DMS53 treated with DMSO at 0.1 percent for 48 hours (cell line): ENCODE results near the gene DESI2.
A peak's percentile ranks its signal among the peaks of the same experiment; 100 is the strongest.

Source experiments
- DNase-seq: peaks from one replicate; lab custom pipeline; 2025; ENCODE audit not compliant: unreplicated experiment; lab: John Stamatoyannopoulos, UW

DESI2 gene

DNA sequence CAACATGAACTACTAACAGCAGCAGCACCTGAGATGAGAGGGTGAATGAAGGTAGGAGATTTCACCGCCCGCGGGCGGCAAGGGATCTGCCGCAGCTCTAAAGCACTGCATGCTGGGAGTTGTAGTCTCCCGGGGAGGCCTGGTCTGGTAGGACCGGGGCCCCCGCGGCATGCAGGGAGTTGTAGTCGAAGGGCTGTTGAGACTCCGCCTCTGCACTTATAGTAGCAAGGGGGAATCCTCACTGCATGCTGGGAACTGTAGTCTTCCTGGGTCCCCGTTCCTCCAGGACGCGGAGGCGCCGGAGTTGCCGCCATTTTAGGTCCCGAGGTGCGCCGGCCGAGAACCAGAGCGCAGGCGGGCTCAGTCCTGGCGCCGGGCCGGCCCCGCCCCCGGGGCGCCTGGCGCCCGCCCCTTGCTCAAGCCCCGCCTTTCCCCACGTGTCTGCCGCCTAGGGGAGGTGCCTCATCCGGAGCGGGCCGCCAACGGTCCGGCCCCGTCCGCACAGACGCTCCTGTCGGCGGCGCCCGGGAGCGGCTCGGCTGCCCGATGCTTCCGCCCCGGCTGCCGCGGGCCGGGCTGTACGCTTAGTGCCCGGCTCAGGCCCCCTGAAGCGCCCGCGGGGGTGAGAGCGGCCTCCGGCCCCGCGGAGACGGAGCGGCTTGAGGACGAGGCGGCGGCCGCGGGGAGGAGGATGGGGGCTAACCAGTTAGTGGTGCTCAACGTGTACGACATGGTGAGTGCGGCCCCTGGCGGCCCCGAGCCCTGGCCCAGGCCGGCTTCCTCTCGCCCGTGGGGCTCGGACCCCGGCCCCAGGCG lies at the start of gene DESI2:
Gene DESI2, plus strand, starts transcription at position 504 of the 816 bp plus-strand sequence. Its CDS starts 188 bp downstream, at position 692.
- peak; percentile 97 for DNase-seq

DNA sequence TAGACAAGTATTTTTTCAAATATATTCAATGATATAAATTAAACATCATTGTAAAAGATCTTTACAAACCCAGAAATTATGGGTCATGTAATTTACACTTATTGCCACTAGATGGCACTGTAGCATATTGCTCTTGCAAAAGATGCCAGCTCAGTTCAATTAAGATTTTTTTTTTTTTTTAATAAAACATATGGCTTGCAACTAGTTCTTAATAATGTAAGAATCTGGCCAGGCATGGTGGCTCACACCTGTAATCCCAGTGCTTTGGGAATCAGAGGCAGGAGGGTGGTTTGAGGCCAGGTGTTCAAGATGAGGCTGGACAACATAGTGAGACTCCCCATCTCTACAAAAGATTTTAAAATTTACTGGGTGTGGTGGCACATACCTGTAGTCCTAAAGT lies 49.4 kb upstream of the DESI2 start:
- DNase-seq, result peak; percentile 34

DNA sequence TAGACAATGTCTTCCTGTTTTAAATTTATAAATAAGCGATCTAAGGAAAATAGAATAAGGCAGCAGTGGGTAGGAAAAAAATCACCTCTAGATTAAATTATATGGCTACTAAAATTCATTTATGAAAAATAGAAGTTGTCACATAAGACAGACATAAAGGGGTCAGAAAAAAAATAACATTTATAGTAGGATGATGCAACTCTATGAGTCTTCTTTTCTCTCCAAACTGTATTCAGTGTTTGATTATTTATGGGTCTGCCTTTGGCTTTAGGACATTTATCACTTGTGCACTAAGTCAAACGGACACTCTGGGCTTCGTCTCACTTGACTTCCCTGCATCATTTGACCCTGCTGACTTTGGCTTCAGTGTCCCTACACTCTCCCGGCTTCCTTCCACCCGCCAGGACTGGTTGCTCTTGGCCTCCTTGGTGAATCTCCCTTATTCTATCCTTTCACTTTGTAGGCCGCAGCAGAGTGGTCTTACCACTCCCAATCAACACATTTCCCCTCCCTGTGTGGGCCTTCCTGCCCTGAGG lies 47.0 kb upstream of the DESI2 start:
- no peak for DNase-seq

DNA sequence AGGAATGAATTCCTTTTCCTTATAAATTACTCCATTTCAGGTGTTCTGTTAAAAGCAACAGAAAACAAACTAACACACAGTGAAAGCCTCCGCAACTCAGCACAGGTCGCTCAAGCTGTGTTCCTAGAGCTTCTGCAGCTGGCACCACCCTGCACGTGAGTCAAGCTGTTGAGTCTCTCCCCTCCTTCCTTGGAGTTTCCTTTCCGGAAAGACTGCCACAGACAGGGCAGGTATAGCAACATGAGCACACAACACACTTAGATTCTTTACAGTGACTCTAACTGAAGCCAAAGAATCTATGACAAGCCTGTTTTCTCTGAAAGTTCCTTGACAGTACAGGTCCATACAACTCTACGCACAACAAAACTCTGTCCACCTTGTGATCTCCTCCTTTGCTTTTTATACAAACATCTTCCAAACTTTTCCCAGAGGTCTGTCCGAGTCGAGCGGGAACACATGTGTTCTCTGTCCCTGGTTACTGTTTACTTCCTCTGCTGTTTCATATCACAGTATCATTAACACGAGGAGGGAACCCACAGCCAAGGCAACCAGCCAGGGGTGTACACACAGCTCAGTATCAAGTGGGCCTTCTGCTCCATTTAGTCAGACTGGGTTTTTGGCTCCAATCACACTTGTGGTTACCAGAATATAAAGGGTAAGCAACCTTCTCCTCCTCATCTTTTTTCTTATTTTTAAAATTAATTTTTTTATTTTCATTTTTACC lies 38.7 kb upstream of the DESI2 start:
- DNase-seq, result no peak

DNA sequence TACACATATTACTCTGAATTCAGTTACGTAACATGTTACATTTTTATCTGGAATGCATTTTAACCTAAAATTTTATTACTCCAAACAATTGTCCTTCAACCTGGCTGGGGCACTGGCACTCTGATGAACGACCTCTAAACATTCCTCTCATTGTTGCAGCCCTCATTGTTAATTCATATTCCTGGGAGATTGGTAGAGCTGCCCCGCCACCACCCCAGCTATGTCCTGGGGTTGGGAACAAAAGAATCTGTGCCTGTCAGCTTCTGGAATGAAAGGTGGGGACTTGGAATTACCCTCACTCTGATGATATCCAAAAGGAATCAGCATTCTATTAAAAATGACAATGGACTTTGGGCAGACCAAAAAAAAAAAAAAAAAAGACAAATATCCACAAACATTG lies 38.0 kb upstream of the DESI2 start:
- DNase-seq, result no peak

DNA sequence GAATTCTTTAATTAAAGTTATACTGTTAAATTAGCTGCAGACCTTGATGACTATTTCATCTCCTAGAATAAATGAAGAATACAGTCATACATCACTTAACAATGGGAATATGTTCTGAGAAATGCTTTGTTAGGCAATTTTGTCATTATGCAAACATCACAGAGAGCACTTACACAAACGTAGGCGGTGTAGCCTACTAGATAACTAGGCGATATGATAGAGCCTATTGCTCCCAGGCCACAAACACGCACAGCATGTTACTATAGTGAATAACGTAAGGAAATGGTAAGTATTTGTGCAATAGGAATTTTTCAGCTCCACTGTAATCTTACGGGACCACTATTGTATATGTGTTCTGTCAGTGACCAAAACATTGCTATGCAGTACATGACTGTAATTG lies 37.6 kb upstream of the DESI2 start:
- DNase-seq, result no peak

DNA sequence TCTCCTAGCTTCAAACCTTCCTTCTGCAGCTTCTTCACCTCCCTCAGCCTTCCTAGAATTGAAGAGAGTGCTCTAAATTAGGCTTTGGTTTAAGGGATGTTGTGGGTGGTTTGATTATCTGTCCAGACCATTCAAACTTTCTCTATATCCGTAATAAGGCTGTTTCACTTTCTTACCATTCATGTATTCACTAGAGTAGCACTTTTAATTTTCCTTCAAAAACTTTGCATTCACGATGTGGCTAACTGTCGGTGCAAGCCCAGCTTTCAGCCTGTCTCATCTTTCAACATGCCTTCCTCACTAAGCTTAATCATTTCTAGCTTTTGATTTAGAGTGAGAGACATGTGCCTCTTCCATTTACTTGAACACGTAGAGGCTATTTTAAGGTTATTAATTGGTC lies 26.2 kb upstream of the DESI2 start:
- DNase-seq, result no peak

DNA sequence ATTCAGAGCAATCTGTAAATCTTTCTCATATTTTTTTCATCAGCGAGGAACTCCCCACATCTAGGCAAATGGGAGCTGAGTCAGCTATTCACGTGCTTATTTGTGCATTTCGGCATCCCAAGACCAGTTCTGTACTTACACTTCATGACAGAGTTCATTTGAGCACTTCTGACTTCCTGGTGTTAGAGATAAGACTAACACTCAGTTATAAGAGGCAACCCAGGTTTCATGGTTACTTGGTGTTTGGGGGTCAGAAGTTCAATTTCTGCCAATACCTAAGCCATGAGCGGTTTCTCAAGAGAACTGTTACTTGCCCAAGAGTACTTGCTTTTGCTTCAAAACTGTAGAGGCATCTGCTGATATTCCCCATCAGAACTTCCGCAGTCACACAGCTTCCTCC lies 24.1 kb upstream of the DESI2 start:
- no peak for DNase-seq

DNA sequence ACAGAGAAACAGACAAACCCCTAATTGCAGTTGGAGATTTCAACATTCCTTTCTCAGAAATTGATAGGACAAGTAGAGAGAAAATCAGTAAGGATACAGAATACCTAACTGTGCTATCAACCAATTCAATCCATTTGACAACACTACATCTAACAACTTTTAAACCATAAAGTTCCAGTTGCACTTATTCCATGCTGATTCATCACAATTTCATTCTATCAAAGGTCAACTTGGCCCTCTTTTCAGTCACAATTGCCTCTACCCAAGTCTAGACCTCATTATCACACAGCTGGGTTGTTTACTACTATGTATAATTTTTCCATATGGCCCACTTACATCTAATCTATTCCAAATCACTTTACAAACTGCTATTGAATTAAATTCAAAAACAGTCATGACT lies 19.8 kb upstream of the DESI2 start:
- DNase-seq, result no peak

DNA sequence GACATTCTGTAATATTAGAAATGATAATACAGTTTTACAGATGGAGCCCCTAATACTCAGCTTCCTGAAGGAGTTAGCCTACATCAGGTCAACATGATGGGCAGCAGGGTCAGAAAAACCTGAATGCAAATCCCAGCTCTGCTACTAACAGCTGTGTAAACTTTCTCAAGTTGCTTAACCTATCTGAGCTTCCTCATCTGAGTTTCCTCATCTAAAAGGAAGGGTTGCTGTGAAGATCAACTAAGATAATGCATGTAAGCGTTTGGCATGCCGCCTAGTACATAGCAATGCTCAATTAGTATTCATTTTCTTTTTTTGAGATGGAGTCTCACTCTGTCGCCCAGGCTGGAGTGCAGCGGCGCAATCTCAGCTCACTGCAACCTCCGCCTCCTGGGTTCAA lies 18.4 kb upstream of the DESI2 start:
- DNase-seq, result no peak

DNA sequence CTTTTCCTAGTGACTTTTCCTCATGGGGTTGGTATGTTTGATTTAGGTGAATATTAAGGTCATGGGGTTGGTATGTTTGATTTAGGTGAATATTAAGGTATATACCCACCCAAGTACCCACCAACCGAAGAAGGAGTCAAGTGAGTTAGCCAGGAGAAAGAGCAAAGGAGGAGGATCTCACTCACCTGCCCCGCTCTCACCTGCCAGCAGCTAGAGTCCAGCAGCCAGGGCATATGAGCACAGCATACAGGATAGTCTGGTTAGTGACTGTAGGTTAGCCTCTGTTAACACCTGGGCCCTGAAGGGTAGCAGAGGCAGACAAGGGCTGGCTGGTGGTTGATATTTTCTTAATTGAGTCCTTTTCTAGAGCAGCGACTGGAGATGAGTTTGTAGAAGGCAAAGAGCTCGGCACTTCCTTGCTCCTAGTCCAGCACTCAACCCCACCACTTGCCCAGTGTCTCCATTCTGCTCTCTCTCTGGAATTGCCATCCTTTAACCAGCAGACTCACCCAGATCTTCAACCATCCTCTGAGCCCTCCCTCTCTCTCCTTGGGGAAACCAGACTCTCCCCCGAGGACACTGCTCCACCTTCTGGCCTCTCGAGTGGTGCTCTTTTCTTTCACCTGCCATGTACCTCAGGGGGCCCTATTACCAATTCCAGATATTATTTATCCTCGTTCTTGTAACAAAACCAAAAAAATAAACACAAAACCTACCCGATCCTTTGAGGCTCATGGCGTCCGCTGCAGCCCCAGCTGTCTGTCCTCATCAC lies 16.3 kb upstream of the DESI2 start:
- no peak for DNase-seq

DNA sequence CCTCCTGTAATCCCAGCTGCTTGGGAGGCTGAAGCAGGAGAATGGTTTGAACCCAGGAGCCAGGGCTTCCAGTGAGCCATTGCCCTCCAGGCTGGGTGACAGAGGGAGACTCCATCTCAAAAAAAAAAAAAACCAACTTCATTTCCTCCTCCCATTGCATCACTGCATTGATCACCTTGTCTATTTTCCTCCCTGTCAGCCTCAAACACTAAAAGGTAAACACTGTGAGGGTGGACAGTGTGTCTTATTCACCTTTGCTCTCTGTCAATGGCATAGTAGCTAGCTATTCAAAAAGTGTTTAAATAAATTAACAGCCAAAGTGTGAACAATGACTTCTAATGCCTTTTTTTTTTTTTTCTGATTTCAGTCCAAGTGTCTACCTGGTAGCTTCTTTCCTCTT lies 13.4 kb upstream of the DESI2 start:
- no peak for DNase-seq

DNA sequence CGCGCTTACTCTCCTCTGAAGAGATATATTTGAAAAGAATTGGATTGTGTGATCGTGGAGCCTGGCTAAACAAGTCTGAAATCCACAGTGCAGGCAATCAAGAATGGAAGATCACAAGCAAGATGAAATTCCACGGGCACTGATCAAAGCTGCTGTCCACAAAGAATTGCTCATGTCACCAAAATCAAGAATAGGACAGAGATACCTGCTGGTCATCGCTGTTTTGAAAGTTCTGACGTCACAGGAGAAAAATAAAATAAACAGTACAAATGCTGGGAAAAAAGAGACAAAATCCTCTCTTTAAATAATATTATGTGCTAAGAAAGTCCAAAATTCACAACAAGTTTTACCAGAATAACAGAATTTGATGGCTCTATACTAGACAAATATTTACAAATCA lies 12.0 kb upstream of the DESI2 start:
- DNase-seq, result no peak

DNA sequence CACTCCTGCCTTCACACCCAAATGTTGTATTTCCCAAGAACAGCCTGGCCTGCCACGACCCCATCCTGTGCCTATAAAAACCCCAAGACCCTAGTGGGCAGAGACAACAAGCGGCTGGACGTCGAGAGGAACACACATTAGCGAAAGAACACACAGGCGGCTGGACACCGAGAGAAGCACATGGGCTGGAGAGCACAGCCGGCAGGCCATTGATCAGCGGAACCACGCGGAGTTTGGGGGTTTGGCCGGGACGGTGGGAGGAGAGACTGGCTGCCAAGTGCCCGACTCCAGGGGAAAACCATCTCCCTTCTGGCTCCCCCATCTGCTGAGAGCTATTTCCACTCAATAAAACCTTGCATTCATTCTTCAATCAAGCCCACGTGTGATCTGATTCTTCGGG lies 10.4 kb upstream of the DESI2 start:
- no peak for DNase-seq

DNA sequence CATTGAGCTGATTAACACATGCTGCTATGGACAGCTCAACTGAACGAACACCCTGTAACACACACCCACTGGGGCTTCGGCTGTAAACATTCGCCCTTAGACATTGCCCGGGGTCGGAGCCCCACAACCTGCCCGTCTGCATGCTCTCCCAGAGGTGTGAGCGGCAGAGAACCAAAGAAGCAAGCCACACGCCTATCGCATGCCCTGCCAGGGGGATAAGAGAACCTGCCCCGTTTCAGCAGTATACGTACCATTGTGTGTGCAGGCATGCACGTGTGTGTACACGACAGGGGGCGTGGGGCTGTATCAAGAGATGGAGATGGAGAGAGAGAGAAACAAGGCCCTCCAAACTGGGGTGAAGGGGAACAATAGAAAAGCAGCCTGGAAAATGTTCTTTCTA lies 9.9 kb upstream of the DESI2 start:
- no peak for DNase-seq

DNA sequence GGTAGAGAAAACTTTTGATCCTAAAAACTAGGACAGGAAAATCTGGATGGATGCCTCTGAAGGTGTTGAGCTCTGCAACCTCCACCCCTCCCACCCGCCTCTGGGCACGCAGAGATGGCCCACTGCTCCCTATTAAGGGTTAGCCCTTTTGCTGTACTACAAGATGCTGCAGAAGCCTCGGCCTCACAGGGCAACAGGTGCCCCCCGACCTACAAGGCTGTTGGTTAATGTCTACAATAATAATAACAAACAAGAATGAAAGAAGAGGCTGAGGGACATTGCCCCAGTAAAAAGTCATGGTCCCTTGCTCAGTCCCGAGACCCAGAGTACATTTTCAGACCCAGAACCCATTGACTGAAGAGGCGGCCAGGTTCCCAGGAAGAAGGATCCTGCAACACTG lies 7.5 kb upstream of the DESI2 start:
- no peak for DNase-seq

DNA sequence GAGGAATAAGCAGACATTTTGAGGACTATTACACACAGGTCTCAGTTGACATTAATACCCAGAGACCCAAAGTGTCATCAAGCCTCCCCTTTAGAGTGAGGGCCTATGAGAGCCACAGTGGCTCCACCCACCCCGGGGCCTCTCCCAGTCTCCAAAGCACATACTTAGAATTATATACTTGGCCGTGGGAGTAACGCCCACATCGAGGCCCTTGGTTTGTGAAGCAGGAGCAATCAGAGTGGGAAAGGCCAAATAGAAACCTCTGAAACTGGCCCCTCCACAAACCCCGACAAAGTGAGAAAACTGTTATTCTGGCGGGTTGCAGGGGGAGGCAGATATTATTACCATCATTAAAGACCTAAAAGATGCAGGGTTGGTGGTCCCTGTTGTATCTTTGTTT lies 7.0 kb upstream of the DESI2 start:
- DNase-seq, result no peak

DNA sequence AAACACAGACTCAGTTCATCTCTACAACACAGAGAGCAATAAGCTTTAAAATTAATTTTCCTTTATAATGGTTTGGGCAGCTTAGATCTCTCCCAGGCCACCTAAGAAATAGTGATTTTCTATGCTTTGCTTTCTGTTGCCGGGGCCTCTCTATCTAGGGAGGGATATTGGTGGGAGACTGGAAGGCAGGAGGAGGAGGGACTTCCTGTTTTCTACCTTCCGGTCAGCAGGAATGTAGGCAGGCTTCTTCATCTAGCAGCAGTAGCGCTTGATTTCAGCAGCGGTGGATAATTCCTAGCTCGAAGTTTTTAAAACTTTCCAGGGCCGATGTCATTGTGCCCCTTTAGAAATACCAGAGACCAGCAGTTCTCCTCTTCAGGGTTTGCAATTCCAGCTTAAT lies 5.1 kb upstream of the DESI2 start:
- DNase-seq, result no peak

DNA sequence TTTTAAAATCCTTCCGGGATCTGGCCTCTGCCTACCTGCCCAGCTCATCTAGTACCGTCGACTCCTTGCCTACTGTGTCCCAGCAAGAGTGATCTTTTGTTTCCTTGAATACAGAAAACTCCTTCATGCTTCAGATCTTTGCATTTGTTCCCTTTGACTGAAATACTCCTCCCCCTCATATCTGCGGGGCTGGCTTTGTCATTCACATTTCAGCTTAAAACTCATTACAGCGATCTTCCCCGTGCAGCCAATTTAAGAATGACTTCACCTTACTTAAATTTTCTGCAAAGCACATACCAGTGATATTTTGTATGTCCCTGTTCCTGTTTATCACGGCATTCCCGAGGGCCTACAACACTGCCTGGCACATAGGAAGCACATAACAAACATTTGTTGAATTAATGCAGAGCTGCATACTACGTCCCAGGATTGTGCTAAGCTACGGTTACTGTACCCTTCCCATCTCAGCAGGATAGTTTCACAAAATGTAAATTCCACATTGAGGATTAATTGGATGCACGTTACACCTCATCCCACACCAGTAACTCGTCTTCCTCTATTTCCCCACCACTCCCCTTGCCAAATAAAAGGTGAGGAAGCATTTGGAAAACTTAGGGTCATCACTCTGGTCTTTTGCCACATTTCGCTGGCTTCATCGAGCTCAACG lies 837 bp upstream of the DESI2 start:
- DNase-seq, result no peak

DNA sequence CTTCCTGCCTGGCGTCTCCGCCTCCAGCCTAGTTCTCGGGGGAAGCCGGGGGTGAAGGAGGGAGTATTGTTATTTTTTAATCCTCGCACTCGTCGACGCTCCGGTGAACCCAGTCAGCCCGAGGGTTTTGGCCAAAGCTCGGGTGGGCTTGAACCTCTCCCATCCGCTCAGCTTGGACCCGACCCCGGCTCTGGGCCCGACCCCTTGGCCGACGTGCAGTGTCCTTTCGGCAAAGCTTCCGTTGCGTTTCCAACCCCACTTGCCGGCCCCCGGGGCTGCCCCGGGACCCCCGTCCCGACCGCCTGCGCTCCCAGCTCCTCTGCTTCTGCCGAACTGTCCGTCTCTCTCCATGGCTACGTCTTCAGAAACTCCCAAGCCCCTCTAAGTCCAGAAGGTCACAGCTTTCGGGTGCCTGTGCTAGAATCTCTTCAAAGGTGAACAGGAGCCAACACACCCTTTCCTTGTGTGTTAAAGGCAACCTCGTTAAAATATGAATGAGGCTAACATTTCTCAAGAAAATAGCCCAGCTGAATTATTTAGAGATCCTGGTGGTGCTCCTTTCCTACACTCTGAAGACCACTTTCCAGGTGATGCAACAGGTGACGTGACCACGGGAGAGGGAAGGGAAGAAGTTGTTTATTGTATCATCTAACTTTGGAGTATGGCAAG lies 647 bp downstream of the DESI2 start:
- no peak for DNase-seq
